ENCODE measurements around the gene YAF2.
A peak's percentile ranks its signal among the peaks of the same experiment; 100 is the strongest.
"Not testable (repeated sequence)": the region's sequence is repeated elsewhere in the genome, so short reads cannot be mapped to it uniquely, and the experiment has no call there.

Gene YAF2

GRCh38 chr12:42255221-42255865, 17.3 kb upstream of the YAF2 start:
- DNase-seq (ENCODE audit: low read depth): no peak

- DNase-seq (ENCODE audit: low read depth): not testable (repeated sequence)
These were observed 14.6 kb upstream of the YAF2 start for GRCh38 chr12:42252645-42253044.

GRCh38 chr12:42249033-42249432, 11.0 kb upstream of the YAF2 start:
- DNase-seq (ENCODE audit: low read depth): not testable (repeated sequence)

GRCh38 chr12:42240131-42240750, 2.2 kb upstream of the YAF2 start:
- no peak for DNase-seq (ENCODE audit: low read depth)

GRCh38 chr12:42237853-42238239, 202 bp downstream of the YAF2 start:
- DNase-seq (ENCODE audit: low read depth): no peak

- DNase-seq (ENCODE audit: low read depth): peak; percentile 49
These were observed 796 bp downstream of the YAF2 start for GRCh38 chr12:42237052-42237852.

- no peak for DNase-seq (ENCODE audit: low read depth)
These were observed 2.0 kb downstream of the YAF2 start for GRCh38 chr12:42236017-42236416.

- no peak for DNase-seq (ENCODE audit: low read depth)
These were observed 2.6 kb downstream of the YAF2 start for GRCh38 chr12:42235426-42235825.

- DNase-seq (ENCODE audit: low read depth): no peak
These were observed 3.1 kb downstream of the YAF2 start for GRCh38 chr12:42234970-42235369.

- not testable (repeated sequence) for DNase-seq (ENCODE audit: low read depth)
These were observed 10.5 kb downstream of the YAF2 start for GRCh38 chr12:42227525-42227924.

- not testable (repeated sequence) for DNase-seq (ENCODE audit: low read depth)
These were observed 13.5 kb downstream of the YAF2 start for GRCh38 chr12:42224501-42224900.

GRCh38 chr12:42222724-42223123, 15.3 kb downstream of the YAF2 start:
- no peak for DNase-seq (ENCODE audit: low read depth)

- DNase-seq (ENCODE audit: low read depth): no peak
These were observed 16.3 kb downstream of the YAF2 start for GRCh38 chr12:42221726-42222125.

GRCh38 chr12:42217656-42218055, 20.4 kb downstream of the YAF2 start:
- no peak for DNase-seq (ENCODE audit: low read depth)

GRCh38 chr12:42216737-42217136, 21.3 kb downstream of the YAF2 start:
- DNase-seq (ENCODE audit: low read depth): no peak

- DNase-seq (ENCODE audit: low read depth): not testable (repeated sequence)
These were observed 22.3 kb downstream of the YAF2 start for GRCh38 chr12:42215759-42216158.

- no peak for DNase-seq (ENCODE audit: low read depth)
These were observed 24.1 kb downstream of the YAF2 start for GRCh38 chr12:42213954-42214426.

GRCh38 chr12:42213023-42213422, 25.0 kb downstream of the YAF2 start:
- DNase-seq (ENCODE audit: low read depth): no peak

- no peak for DNase-seq (ENCODE audit: low read depth)
These were observed 29.5 kb downstream of the YAF2 start for GRCh38 chr12:42208574-42208973.

- no peak for DNase-seq (ENCODE audit: low read depth)
These were observed 33.2 kb downstream of the YAF2 start for GRCh38 chr12:42204819-42205218.

- DNase-seq (ENCODE audit: low read depth): no peak
These were observed 33.7 kb downstream of the YAF2 start for GRCh38 chr12:42204362-42204761.

- DNase-seq (ENCODE audit: low read depth): no peak
These were observed 37.0 kb downstream of the YAF2 start for GRCh38 chr12:42201063-42201462.

- no peak for DNase-seq (ENCODE audit: low read depth)
These were observed 39.0 kb downstream of the YAF2 start for GRCh38 chr12:42199007-42199406.

All from stimulated activated CD8-positive, alpha-beta memory T cell treated with anti-CD3 and anti-CD28 coated beads, Interleukin-12 subunit alpha, Interleukin-12 subunit beta, amount 100 ng/mL, for 1 hour (primary cell).